8988T (cell line): Measurements from ENCODE around the gene CIB2.

Source experiments
- DNase-seq: peaks from one replicate; pipeline ENCODE4 v3.0.0; 2011

The CIB2 gene

GRCh38 chr15:78063970-78064385, 67.3 kb downstream of the CIB2 start:
- DNase-seq, result no peak

GRCh38 chr15:78063217-78063616, 68.0 kb downstream of the CIB2 start:
- DNase-seq, result no peak

- DNase-seq, result no peak
Observed at GRCh38 chr15:78061963-78062427, 69.2 kb downstream of the CIB2 start.

- no peak for DNase-seq
Observed at GRCh38 chr15:78060232-78060631, 71.0 kb downstream of the CIB2 start.

GRCh38 chr15:78059110-78059839, 72.0 kb downstream of the CIB2 start:
- no peak for DNase-seq

- DNase-seq, result no peak
Observed at GRCh38 chr15:78058401-78058935, 72.8 kb downstream of the CIB2 start.

- DNase-seq, result no peak
Observed at GRCh38 chr15:78057803-78058202, 73.4 kb downstream of the CIB2 start.

GRCh38 chr15:78056714-78057269, 74.5 kb downstream of the CIB2 start:
- no peak for DNase-seq

- no peak for DNase-seq
Observed at GRCh38 chr15:78055919-78056713, 75.1 kb downstream of the CIB2 start.

GRCh38 chr15:78054966-78055365, 76.3 kb downstream of the CIB2 start:
- DNase-seq, result no peak
